ENCODE measurements around the gene KIZ. TPM values are rescaled to one million over a fixed set of nuclear protein-coding genes. Genes with fewer than 3 reads are reported as not detected.

The KIZ gene
- total RNA-seq, 1 experiment from 2014 or later: 17.6 TPM

DNA sequence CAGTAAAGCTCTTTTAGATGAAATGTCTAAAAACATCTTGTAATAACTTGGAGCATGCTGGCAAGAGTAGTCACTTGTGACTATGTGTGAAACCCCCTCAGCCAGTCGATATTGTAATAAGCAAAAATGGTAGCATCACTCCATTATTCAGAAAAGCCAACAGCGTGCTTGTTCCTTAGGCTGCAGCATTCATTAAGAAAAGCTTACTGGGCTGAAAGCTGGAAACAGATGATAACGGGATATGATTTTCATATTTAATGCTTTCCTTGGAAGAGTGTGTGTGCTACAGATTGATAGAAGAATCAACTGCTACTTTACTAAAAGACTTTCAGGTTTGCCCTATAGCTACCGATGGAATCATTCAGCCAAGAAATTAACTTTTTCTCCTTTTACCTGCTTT is 20.3 kb downstream of the KIZ start:
- intact Hi-C loops (cut with micrococcal nuclease): no loop called here
- no peaks in the 10 kb centered on the region for H3K36me3 ChIP-seq (ENCODE audit: control insufficient read depth in 1 of 2, insufficient read depth in 2 of 2, low read length in 2 of 2)
- no peaks in the 10 kb centered on the region for H3K9me3 ChIP-seq (ENCODE audit: control insufficient read depth in 1 of 2, insufficient read depth in 1 of 2, low read depth in 1 of 2, low read length in 2 of 2)
- DNase-seq (ENCODE audit: low read depth, low spot score): no peak
- no peak overlapping the region for H3K4me2 ChIP-seq (ENCODE audit: low read length)
- H3K79me2 ChIP-seq (ENCODE audit: insufficient read depth, low read length): no peaks in the 10 kb centered on the region
- CTCF ChIA-PET: no interaction called here
- H3K4me1 ChIP-seq (ENCODE audit: control insufficient read depth in 1 of 2, insufficient read depth in 2 of 2, low read length in 2 of 2): no peaks in the 10 kb centered on the region
- H4K20me1 ChIP-seq (ENCODE audit: insufficient read depth): no peaks in the 10 kb centered on the region
- no peaks in the 10 kb centered on the region for H3K27me3 ChIP-seq (ENCODE audit: insufficient read depth, low read length)
- no TSS peak for BruUV-seq (replicated peaks)
- RAD21 ChIA-PET (ENCODE audit: low non-redundant PET in 1 of 2, low total read pairs in 2 of 2, uncharacterized antibody in 2 of 2, unreplicated experiment in 2 of 2): no interaction called here
- ATAC-seq: no peak
- POLR2A ChIA-PET: no interaction called here
- no peak overlapping the region for H2AFZ ChIP-seq (ENCODE audit: low read depth, low read length, poor library complexity, severe bottlenecking)
- H3K9ac ChIP-seq (ENCODE audit: low read length): no peak overlapping the region
- no peak overlapping the region for H3K27ac ChIP-seq (ENCODE audit: low read depth, low read length)
- TF ChIP-seq TCF7L2 (IDR thresholded peaks at IDR 0.05; ENCODE audit: borderline replicate concordance, extremely low read depth, insufficient read depth, insufficient read length) (no peak), EGR1 (IDR thresholded peaks at IDR 0.05; ENCODE audit: low read depth) (no peak), ZNF274 (IDR thresholded peaks at IDR 0.05; ENCODE audit: low read depth, low read length) (no peak), YY1 (IDR thresholded peaks at IDR 0.05; ENCODE audit: extremely low read depth, insufficient replicate concordance, low read depth, low read length) (no peak), SP1 (IDR thresholded peaks at IDR 0.05; ENCODE audit: low read depth) (no peak), SIN3A (IDR thresholded peaks at IDR 0.05; ENCODE audit: low read depth) (no peak), ELF1 (IDR thresholded peaks at IDR 0.05; ENCODE audit: borderline replicate concordance, low read depth) (no peak), ZFX (IDR thresholded peaks at IDR 0.05) (no peak), EZH2 (IDR thresholded peaks at IDR 0.05) (no peak), CBX3 (IDR thresholded peaks at IDR 0.05; ENCODE audit: low read depth) (no peak), RAD21 (IDR thresholded peaks at IDR 0.05; ENCODE audit: low read depth) (no peak), CEBPB (IDR thresholded peaks at IDR 0.05; ENCODE audit: low read depth) (no peak), EZH2phosphoT487 (IDR thresholded peaks at IDR 0.05; ENCODE audit: borderline replicate concordance) (no peak), FOSL1 (IDR thresholded peaks at IDR 0.05; ENCODE audit: low read depth) (no peak), POLR2A (IDR thresholded peaks at IDR 0.05; ENCODE audit: borderline replicate concordance, extremely low read depth, insufficient read depth, insufficient read length) (no peak), SRF (IDR thresholded peaks at IDR 0.05; ENCODE audit: low read depth) (no peak)
- TF ChIP-seq, protein P1, sequence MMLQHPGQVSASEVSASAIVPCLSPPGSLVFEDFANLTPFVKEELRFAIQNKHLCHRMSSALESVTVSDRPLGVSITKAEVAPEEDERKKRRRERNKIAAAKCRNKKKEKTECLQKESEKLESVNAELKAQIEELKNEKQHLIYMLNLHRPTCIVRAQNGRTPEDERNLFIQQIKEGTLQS (IDR thresholded peaks at IDR 0.05): no peak
- TF ChIP-seq, protein P2, sequence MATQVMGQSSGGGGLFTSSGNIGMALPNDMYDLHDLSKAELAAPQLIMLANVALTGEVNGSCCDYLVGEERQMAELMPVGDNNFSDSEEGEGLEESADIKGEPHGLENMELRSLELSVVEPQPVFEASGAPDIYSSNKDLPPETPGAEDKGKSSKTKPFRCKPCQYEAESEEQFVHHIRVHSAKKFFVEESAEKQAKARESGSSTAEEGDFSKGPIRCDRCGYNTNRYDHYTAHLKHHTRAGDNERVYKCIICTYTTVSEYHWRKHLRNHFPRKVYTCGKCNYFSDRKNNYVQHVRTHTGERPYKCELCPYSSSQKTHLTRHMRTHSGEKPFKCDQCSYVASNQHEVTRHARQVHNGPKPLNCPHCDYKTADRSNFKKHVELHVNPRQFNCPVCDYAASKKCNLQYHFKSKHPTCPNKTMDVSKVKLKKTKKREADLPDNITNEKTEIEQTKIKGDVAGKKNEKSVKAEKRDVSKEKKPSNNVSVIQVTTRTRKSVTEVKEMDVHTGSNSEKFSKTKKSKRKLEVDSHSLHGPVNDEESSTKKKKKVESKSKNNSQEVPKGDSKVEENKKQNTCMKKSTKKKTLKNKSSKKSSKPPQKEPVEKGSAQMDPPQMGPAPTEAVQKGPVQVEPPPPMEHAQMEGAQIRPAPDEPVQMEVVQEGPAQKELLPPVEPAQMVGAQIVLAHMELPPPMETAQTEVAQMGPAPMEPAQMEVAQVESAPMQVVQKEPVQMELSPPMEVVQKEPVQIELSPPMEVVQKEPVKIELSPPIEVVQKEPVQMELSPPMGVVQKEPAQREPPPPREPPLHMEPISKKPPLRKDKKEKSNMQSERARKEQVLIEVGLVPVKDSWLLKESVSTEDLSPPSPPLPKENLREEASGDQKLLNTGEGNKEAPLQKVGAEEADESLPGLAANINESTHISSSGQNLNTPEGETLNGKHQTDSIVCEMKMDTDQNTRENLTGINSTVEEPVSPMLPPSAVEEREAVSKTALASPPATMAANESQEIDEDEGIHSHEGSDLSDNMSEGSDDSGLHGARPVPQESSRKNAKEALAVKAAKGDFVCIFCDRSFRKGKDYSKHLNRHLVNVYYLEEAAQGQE (IDR thresholded peaks at IDR 0.05; ENCODE audit: low read depth): no peak
- TF ChIP-seq, protein P3, sequence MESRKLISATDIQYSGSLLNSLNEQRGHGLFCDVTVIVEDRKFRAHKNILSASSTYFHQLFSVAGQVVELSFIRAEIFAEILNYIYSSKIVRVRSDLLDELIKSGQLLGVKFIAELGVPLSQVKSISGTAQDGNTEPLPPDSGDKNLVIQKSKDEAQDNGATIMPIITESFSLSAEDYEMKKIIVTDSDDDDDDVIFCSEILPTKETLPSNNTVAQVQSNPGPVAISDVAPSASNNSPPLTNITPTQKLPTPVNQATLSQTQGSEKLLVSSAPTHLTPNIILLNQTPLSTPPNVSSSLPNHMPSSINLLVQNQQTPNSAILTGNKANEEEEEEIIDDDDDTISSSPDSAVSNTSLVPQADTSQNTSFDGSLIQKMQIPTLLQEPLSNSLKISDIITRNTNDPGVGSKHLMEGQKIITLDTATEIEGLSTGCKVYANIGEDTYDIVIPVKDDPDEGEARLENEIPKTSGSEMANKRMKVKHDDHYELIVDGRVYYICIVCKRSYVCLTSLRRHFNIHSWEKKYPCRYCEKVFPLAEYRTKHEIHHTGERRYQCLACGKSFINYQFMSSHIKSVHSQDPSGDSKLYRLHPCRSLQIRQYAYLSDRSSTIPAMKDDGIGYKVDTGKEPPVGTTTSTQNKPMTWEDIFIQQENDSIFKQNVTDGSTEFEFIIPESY (IDR thresholded peaks at IDR 0.05; ENCODE audit: extremely low read depth, insufficient replicate concordance, low read length): no peak
- TF ChIP-seq, protein P4, sequence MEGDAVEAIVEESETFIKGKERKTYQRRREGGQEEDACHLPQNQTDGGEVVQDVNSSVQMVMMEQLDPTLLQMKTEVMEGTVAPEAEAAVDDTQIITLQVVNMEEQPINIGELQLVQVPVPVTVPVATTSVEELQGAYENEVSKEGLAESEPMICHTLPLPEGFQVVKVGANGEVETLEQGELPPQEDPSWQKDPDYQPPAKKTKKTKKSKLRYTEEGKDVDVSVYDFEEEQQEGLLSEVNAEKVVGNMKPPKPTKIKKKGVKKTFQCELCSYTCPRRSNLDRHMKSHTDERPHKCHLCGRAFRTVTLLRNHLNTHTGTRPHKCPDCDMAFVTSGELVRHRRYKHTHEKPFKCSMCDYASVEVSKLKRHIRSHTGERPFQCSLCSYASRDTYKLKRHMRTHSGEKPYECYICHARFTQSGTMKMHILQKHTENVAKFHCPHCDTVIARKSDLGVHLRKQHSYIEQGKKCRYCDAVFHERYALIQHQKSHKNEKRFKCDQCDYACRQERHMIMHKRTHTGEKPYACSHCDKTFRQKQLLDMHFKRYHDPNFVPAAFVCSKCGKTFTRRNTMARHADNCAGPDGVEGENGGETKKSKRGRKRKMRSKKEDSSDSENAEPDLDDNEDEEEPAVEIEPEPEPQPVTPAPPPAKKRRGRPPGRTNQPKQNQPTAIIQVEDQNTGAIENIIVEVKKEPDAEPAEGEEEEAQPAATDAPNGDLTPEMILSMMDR (IDR thresholded peaks at IDR 0.05 in 2 of 3, conservative IDR thresholded peaks at IDR 0.05 in 1 of 3; ENCODE audit: borderline replicate concordance in 1 of 3, insufficient read depth in 1 of 3, low read depth in 2 of 3, low read length in 2 of 3): no peak
- no peak overlapping the region for H3K4me3 ChIP-seq (replicated peaks in 1 of 2; ENCODE audit: low read depth in 1 of 2, low read length in 2 of 2)
- no peaks in the 10 kb centered on the region for H3K9me2 ChIP-seq (ENCODE audit: insufficient read depth)
